Duodenal mucosa (tissue), 2 donors: ENCODE data around the gene HMX1.

Experiments
- H3K27ac ChIP-seq: one replicate; pipeline ENCODE4 v1.7.0; 2013; ENCODE audit warnings: low read depth, low read length
- H3K27me3 ChIP-seq, 2 donors: one replicate each; pipeline ENCODE4 v1.7.0; 2013; ENCODE audit warnings: low read length in 2 of 2, control low read depth in 1 of 2; ENCODE audit not compliant: insufficient read depth in 2 of 2, control insufficient read depth in 1 of 2
- H3K36me3 ChIP-seq, 2 donors: one replicate each; pipeline ENCODE4 v1.7.0; 2013; ENCODE audit warnings: low read length in 2 of 2, control low read depth in 1 of 2; ENCODE audit not compliant: insufficient read depth in 2 of 2, control insufficient read depth in 1 of 2
- H3K4me1 ChIP-seq, 2 donors: one replicate each; pipeline ENCODE4 v1.7.0; 2013; ENCODE audit warnings: low read length in 2 of 2, control low read depth in 1 of 2; ENCODE audit not compliant: insufficient read depth in 2 of 2, control insufficient read depth in 1 of 2
- H3K4me3 ChIP-seq, 2 donors: one replicate each; pipeline ENCODE4 v1.7.0; 2013; ENCODE audit warnings: low read length in 2 of 2, low read depth in 1 of 2
- H3K9ac ChIP-seq, 2 donors: one replicate each; pipeline ENCODE4 v1.7.0; 2013; ENCODE audit warnings: low read length in 2 of 2, low read depth in 1 of 2
- H3K9me3 ChIP-seq, 2 donors: one replicate each; pipeline ENCODE4 v1.7.0; 2013; ENCODE audit warnings: low read length in 2 of 2, control low read depth in 1 of 2; ENCODE audit not compliant: control insufficient read depth in 1 of 2

Gene HMX1

DNA sequence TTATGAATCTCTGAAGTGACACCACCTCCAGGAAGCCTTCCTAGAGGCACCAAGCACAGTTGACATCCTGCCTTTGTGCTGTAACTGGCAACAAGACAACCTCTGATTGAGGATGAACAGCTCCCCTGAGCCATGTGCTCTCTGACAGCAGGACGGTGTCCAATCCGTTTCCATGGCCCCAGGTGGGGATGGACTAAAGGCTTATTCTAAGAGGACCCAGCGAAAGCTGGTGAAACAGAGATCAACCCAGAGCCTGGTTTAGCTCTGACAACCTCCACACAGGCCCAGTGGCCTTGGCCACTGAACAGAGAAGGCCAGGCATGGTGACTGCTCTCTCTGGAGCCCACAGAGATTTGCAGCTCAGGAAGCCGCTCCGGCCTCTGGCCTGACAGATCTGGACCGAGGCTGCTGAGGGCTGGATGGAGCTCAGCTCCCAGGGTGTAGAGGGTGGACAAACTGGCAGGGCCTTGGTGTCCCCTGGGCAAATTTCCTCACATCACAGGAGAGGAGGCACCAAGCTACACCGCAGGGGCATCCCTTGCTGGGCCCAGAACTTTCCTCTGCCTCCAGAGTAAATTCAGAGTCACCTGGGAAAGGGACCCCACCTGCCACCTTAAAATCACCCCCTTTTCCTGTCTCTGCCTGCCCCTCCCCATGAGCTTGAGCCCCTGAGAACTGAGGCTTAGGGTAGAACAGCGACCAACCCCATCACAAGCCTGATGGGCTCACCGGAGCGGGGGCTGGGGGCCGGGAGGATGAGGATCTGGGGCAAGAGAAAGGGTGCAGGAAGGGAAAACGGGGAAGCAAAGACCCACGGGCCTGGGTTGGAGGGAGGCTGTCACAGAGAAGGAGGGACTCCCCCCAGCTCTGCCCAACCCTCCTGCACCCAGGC is 40.2 kb downstream of the HMX1 start:
- no peaks in the 10 kb centered on the region for H3K4me1 ChIP-seq
- H3K9me3 ChIP-seq: peaks cover 0 to 8% of the 10 kb centered on the region in 2 donors
- H3K4me3 ChIP-seq: no peak overlapping the region
- H3K27me3 ChIP-seq: no peaks in the 10 kb centered on the region
- no peak overlapping the region for H3K27ac ChIP-seq
- no peaks in the 10 kb centered on the region for H3K36me3 ChIP-seq
- H3K9ac ChIP-seq: no peak overlapping the region

DNA sequence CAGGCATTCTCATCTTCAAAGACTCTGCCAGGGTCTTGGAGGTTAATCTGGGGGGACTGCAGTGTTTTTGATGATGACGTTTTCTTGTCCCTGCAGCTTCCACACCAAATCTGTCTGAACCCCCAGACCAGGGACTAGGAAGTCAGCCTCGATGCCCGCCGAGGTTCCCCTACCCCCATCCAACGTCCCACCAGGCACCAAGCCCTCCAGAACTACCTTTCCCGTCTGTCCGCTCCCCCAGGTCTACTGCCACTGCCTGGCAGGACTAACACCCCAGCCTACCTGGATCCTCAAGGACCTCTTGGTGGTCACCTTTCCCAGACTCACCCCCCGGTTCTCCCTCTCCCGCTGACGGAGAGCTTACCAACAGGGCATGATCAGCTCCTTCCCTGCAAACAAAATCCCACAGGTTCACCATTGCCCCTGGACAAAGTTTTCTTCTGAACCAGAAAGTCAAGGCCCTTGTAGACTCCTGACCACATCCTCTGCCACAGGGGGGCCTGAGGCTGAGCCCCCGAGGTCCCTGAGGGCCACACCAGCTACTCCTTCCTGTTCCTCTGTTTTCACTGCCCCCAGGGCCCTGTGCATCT is 40.9 kb downstream of the HMX1 start:
- no peak overlapping the region for H3K9ac ChIP-seq
- H3K9me3 ChIP-seq: peaks cover 0 to 8% of the 10 kb centered on the region in 2 donors
- H3K4me1 ChIP-seq: no peaks in the 10 kb centered on the region
- no peak overlapping the region for H3K4me3 ChIP-seq
- H3K27me3 ChIP-seq: no peaks in the 10 kb centered on the region
- no peak overlapping the region for H3K27ac ChIP-seq
- H3K36me3 ChIP-seq: no peaks in the 10 kb centered on the region

DNA sequence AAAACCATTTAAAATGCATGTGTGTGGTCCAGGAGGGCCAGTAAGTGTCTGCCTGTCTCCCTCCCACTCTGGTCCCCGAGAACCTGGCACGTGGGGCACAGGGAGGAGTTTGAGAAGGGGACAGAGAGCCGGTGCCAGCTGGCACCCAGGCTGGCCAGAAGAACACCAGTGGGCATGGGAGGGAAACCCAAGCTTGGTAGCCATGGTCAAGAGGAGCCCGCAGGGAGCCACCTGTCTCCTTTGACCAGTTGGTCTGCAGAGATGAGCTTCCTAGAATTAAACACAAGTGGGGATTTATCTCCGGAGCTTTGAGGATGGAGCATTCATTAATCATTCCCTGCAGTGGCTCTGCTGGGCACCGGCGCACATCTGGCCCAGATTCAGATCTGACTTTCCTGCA is 41.6 kb downstream of the HMX1 start:
- Histone ChIP-seq H3K27me3 (no peaks in the 10 kb centered on the region), H3K27ac (no peak overlapping the region), H3K9ac (no peak overlapping the region), H3K9me3 (peaks cover 0 to 8% of the 10 kb centered on the region in 2 donors), H3K4me3 (no peak overlapping the region), H3K36me3 (no peaks in the 10 kb centered on the region), H3K4me1 (no peaks in the 10 kb centered on the region)

DNA sequence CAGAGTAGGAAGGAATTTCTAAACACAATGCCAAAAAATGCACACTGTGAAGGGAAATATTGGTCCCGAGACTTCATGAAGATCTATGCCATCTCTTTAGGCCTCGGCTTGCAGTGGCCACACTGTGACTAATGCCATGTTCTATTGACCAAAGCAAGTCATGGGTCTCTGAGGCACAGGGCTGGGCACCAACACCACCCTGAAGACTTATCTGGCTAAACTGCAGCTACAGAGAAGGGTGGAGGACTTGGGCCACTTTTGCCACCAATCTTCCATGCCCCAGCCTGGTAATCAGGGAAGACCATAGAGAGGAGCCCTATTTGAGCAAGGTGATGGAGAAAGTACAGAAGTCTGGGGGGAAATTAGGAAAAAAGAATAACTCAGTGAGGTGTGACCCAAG is 42.1 kb downstream of the HMX1 start:
- no peaks in the 10 kb centered on the region for H3K36me3 ChIP-seq
- no peaks in the 10 kb centered on the region for H3K4me1 ChIP-seq
- H3K9me3 ChIP-seq: peaks cover 0 to 8% of the 10 kb centered on the region in 2 donors
- H3K27me3 ChIP-seq: no peaks in the 10 kb centered on the region
- H3K4me3 ChIP-seq: no peak overlapping the region
- no peak overlapping the region for H3K9ac ChIP-seq
- no peak overlapping the region for H3K27ac ChIP-seq

DNA sequence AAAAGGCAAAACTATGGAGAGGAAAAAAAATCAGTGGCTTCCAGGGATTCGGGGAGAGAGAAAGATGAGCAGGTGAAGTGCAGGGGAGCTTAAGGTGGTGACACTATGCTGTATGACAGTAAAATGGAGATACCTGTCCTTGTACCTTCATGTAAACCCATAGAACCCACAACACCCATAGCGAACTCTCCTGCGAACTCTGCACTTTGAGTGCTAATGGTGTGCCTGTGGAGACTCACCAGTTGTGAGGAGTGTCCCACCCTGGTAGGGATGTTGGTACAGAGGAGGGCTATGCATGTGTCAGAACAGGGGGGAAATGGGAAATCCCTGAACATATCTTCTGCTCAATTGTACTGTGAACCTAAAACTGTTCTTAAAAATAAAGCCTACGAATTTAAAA is 42.8 kb downstream of the HMX1 start:
- H3K9me3 ChIP-seq: peaks cover 0 to 8% of the 10 kb centered on the region in 2 donors
- H3K27me3 ChIP-seq: peaks cover 0 to 2% of the 10 kb centered on the region in 2 donors
- no peak overlapping the region for H3K27ac ChIP-seq
- no peak overlapping the region for H3K4me3 ChIP-seq
- H3K4me1 ChIP-seq: no peaks in the 10 kb centered on the region
- no peaks in the 10 kb centered on the region for H3K36me3 ChIP-seq
- H3K9ac ChIP-seq: no peak overlapping the region

DNA sequence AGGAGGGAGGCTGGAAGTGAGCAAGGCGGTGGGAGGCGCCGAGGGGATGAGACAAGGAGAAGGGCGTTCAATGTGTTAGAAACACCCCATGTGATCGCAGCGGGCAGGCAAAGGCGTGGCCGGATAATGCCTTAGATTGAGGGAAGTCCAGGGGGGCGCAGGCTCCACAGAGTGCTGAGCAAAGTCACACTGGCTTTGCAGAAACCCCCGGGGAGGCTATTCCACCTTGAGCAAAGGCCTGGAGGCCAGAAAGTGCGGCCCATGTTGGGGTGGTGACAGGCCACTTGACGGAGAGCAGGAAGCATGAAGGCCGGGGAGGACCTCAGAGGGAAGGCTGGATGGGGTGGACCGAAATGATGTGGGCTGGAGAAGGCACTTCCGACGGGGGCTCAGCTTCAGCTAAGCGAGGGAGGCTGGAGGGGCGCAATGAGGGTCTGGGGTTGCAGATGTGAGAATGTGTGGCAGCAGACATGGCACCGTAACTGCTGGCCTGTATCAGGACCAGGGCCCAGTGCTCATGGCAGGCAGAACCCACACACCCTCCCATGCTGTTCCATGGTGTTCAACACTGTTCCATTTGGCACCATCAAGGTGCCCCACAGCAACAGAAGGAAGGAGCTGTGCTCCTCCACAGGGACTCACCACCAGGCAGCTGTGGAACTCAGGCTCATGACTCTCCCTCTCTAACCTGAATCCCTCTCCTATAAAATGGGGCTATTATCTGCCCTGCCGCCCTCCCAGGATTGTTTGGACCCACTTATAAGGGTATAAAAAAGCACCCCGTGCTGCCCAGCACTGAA is 50.3 kb downstream of the HMX1 start:
- peaks cover 0 to 4% of the 10 kb centered on the region in 2 donors for H3K27me3 ChIP-seq

DNA sequence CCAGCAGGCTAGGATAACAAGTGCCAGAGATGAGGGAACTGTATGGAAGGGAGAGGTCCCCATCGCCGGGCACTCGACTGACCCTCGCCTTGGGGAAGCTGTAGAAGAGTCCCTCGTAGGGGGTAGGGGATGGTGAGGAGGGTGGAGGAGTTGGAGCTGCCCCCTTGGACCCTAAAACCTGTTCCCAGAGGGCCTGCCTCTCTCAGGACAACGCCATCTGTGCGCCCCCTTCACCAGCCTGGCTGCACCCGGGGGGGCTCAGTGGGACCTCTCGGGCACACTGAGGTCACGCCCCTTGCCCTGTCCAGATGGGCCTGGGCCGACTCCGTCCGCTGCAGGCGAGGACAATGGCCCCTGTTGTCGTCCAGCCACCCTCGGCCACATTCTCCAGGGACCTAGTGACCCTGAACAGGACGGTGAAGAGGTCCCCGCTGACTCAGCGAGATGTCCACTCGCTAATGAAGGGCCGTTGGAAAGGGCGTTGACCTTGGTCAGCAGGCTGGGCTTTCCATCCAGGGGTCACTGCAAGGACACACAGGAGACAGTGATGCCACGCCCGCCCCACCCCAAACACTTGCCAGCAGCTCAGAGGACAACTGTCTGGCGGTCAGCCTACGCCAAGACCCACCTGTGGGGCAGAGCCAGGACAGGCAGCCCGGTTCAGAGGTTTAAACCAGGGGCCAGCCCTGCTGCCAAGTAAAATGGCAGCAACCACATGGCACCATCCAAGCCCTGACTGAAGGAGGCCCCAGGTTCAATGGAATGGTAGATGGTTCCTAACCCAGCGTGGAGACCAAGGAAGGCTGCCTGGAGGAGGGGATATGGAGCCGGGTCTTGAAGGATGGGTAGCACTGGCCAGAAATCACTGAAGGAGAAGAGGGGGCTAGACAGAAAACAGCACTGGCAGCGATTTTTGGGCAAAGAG is 51.2 kb downstream of the HMX1 start:
- Histone ChIP-seq H3K36me3 (no peaks in the 10 kb centered on the region), H3K27ac (no peak overlapping the region), H3K4me3 (no peak overlapping the region), H3K9me3 (no peaks in the 10 kb centered on the region), H3K4me1 (no peaks in the 10 kb centered on the region), H3K9ac (no peak overlapping the region), H3K27me3 (peaks cover 0 to 4% of the 10 kb centered on the region in 2 donors)

More for the DNA sequence above, 50.3 kb downstream of the HMX1 start:
- Histone ChIP-seq H3K9ac (no peak overlapping the region), H3K4me3 (no peak overlapping the region), H3K36me3 (no peaks in the 10 kb centered on the region), H3K27ac (no peak overlapping the region), H3K4me1 (no peaks in the 10 kb centered on the region), H3K9me3 (no peaks in the 10 kb centered on the region)

DNA sequence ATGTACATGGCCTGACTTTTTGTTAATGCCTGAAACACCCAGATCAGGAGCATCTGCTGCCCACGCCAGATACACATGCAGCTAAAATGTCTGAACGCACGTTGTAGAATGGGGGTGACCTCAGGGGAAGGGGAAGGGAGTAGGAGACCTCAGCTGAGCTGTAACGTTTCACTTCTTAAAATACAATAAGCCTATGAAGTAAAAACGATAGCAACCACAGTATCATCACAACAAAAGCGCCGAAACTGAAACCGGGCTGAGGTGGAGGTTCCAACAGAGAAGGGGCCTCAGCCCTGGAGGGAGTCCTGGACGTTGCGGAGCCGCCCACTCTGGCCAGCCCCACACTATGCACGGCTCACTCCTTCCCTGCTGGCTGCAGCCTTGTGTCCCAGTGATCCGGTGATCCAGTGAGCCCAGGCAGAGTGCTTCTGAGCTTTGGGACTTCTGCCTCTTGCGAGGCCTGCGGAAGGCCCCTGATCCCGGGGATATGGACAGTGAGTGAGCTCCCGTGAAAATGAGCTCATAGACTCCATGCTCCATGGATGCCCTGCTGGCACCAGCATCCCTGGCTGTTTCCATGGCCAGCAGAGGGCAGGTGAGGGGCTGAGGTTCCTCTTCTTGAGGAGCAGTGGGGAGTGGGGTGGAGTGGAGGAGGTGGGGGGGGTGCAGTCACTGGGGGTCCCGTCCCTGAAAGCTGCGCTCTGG is 52.0 kb downstream of the HMX1 start:
- H3K9me3 ChIP-seq: no peaks in the 10 kb centered on the region
- H3K4me3 ChIP-seq: no peak overlapping the region
- H3K9ac ChIP-seq: no peak overlapping the region
- no peak overlapping the region for H3K27ac ChIP-seq
- H3K36me3 ChIP-seq: no peaks in the 10 kb centered on the region
- peaks cover 0 to 4% of the 10 kb centered on the region in 2 donors for H3K27me3 ChIP-seq
- no peaks in the 10 kb centered on the region for H3K4me1 ChIP-seq

DNA sequence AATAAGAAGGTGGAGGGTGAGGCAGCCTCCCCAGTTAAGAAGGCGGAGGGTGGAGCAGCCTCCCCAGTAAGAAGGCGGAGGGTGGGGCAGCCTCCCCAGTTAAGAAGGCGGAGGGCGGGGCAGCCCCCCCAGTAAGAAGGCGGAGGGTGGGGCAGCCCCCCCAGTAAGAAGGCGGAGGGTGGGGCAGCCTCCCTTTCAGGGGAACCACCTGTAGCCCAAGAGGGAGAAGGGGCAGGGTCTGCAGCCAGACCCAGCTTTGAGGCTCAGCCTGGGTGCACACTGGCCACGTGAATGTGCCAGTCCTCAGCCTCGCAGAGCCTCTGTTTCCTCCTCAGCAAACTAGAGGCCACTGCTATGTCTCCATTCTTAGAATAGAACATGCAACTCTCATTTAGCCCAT is 52.6 kb downstream of the HMX1 start:
- no peak overlapping the region for H3K4me3 ChIP-seq
- no peaks in the 10 kb centered on the region for H3K9me3 ChIP-seq
- no peaks in the 10 kb centered on the region for H3K36me3 ChIP-seq
- H3K27me3 ChIP-seq: peaks cover 0 to 3% of the 10 kb centered on the region in 2 donors
- no peaks in the 10 kb centered on the region for H3K4me1 ChIP-seq
- no peak overlapping the region for H3K27ac ChIP-seq
- H3K9ac ChIP-seq: no peak overlapping the region
